Ovary (tissue), 9 donors: ENCODE data around the gene RBBP4. TPM values are rescaled to one million over a fixed set of nuclear protein-coding genes. Genes with fewer than 3 reads are reported as not detected.
"Not testable (repeated sequence)": the region's sequence is repeated elsewhere in the genome, so short reads cannot be mapped to it uniquely, and the experiment has no call there.

Source experiments
- DNase-seq, 5 donors: peaks; one replicate each; pipeline ENCODE4 v3.0.0-alpha.2; 2019 to 2020
- H3K27ac ChIP-seq, 2 donors: fragments of 200-600 bp; one replicate each; pipeline versions ENCODE4 v1.5.1 to v1.8.0; 2019 to 2022
- H3K27me3 ChIP-seq: fragments of 200-600 bp; one replicate; pipeline ENCODE4 v1.8.0; 2022
- H3K36me3 ChIP-seq: fragments of 200-600 bp; sonication (generic); one replicate; pipeline ENCODE4 v1.5.1; 2019
- H3K4me1 ChIP-seq: one replicate; pipeline ENCODE4 v1.8.1; 2013; ENCODE audit warnings: mild to moderate bottlenecking, moderate library complexity; ENCODE audit not compliant: insufficient read depth
- H3K4me3 ChIP-seq: fragments of 200-600 bp; sonication (generic); one replicate; pipeline ENCODE4 v1.5.1; 2017
- H3K9me3 ChIP-seq, 2 donors: fragments of 200-600 bp in 1 of 2; sonication (generic) in 1 of 2; one replicate each; pipeline versions ENCODE4 v1.5.1 to v1.8.1; 2013 to 2019; ENCODE audit warnings: mild to moderate bottlenecking in 1 of 2, moderate library complexity in 1 of 2
- CTCF ChIP-seq, 3 donors: fragments of 450-650 bp in 2 of 3; fragments of 200-600 bp in 1 of 3; IDR thresholded peaks; one replicate each; pipeline versions ENCODE4 v1.5.1 to v1.8.0; 2016 to 2022; ENCODE audit warnings: antibody characterized with exemption in 3 of 3, mild to moderate bottlenecking in 1 of 3
- EP300 ChIP-seq: sonication (generic); formaldehyde crosslinking; IDR thresholded peaks from one replicate; pipeline ENCODE4 v1.6.1; 2017; ENCODE audit warnings: antibody characterized with exemption
- POLR2A ChIP-seq: fragments of 450-650 bp; IDR thresholded peaks from one replicate; pipeline ENCODE4 v1.6.1; 2017; ENCODE audit warnings: antibody characterized with exemption, mild to moderate bottlenecking, moderate library complexity
- WGBS, 3 donors: extraction: QIAGEN DNeasy Blood & Tissue Kit in 1 of 3; methylation state at CpG; one replicate each; pipeline versions ENCODE4 v1.1.5 to v1.1.7; 2013 to 2017; 5-methylcytosine and 5-hydroxymethylcytosine counted together
- intact Hi-C, 4 donors: fragments of 100-400 bp; cut with DNase I; formaldehyde crosslinking; loops; one replicate each; pipeline versions ENCODE4 v1.11.0 to v1.15.1; 2022 to 2023
- polyA plus RNA-seq, 2 donors: library from polyadenylated mRNA; stranded (reverse); fragments of 200-250 nt in 1 of 2; fragments of 350-450 nt in 1 of 2; fragmentation: Illumina TruSeq in 1 of 2; extraction: RNeasy Lipid Tissue Mini Kit (QIAGEN cat#74804) in 1 of 2; gene quantifications; one replicate each; pipeline ENCODE4 v1.2.3, GENCODE V29; 2013 to 2014
- total RNA-seq, 7 donors: library from RNA; depleted of rRNA in 2 of 7; stranded (reverse); fragments of >200 nt in 2 of 7; fragmentation: NEBNext Ultra II Directional in 3 of 7; extraction: Animal tissue kit (Norgen Biotek cat#: 25700) in 3 of 7; gene quantifications; one replicate each; pipeline versions ENCODE4 v1.1.0 to v1.2.4, GENCODE V29; 2016 to 2023
- donor health status: DM: no; HTN: no; CAD: no; lungs with moderate emphysema.
- donor health status: DM: no; HTN: no; CAD: no.
- donor health status: Bipolar disorder and iron deficiency.
- donor health status: DM: yes; HTN: yes; CAD: no.
- donor health status: DM: no; HTN: no; CAD: no.
- donor health status: DM: yes; HTN: yes; CAD: no.

Gene RBBP4
- total and polyA plus RNA-seq, 9 donors: 78.2 to 223 (median 165) TPM

- 72 to 79% (median 76%) methylated on average over 5 of the region's 5 CpGs for WGBS, 3 donors
- Histone ChIP-seq H3K4me1 (no peaks in the 10 kb centered on the region), H3K4me3 (no peak overlapping the region), H3K27me3 (no peaks in the 10 kb centered on the region), H3K27ac (no peak overlapping the region), H3K9me3 (no peaks in the 10 kb centered on the region), H3K36me3 (no peaks in the 10 kb centered on the region)
- no peak for TF ChIP-seq POLR2A
- no peak for TF ChIP-seq CTCF (IDR thresholded peaks at IDR 0.05)
- TF ChIP-seq EP300: no peak
- no peak for DNase-seq
- intact Hi-C loops: loop anchor here in 1 of 4 donors (10.0 kb wide), 2 partner anchors 109 to 179 kb away; no protein-coding TSS in a partner anchor
Observed at GRCh38 chr1:32623775-32624174, 27.2 kb upstream of the RBBP4 start.

- Histone ChIP-seq H3K9me3 (no peaks in the 10 kb centered on the region), H3K36me3 (no peaks in the 10 kb centered on the region), H3K27me3 (no peaks in the 10 kb centered on the region), H3K4me1 (no peaks in the 10 kb centered on the region), H3K4me3 (no peak overlapping the region), H3K27ac (no peak overlapping the region)
- DNase-seq: no peak
- WGBS, 3 donors: 94 to 100% (median 96%) methylated on average over 1 of the region's 1 CpG
- no peak for TF ChIP-seq EP300
- TF ChIP-seq POLR2A: no peak
- no peak for TF ChIP-seq CTCF (IDR thresholded peaks at IDR 0.05)
- intact Hi-C loops: loop anchor here in 1 of 4 donors (10.0 kb wide), 2 partner anchors 111 to 181 kb away; no protein-coding TSS in a partner anchor
Observed at GRCh38 chr1:32626176-32626575, 24.8 kb upstream of the RBBP4 start.

GRCh38 chr1:32627596-32628162 lies 23.3 kb upstream of the RBBP4 start:
- WGBS, 3 donors: 78 to 85% (median 78%) methylated on average over 11 of the region's 11 CpGs
- Histone ChIP-seq H3K4me1 (no peaks in the 10 kb centered on the region), H3K9me3 (no peaks in the 10 kb centered on the region), H3K27ac (no peak overlapping the region), H3K4me3 (no peak overlapping the region), H3K27me3 (no peaks in the 10 kb centered on the region), H3K36me3 (no peaks in the 10 kb centered on the region)
- intact Hi-C loops: loop anchor here in 1 of 4 donors (10.0 kb wide), 2 partner anchors 113 to 183 kb away; no protein-coding TSS in a partner anchor
- no peak for TF ChIP-seq EP300
- TF ChIP-seq POLR2A: no peak
- DNase-seq: no peak

GRCh38 chr1:32630173-32630572 lies 20.8 kb upstream of the RBBP4 start:
- H3K27me3 ChIP-seq, H3K36me3 ChIP-seq, DNase-seq, H3K4me1 ChIP-seq, H3K4me3 ChIP-seq, H3K27ac ChIP-seq, intact Hi-C loops, H3K9me3 ChIP-seq: not testable (repeated sequence)
- 92 to 99% (median 95%) methylated on average over 4 of the region's 4 CpGs for WGBS, 3 donors

GRCh38 chr1:32632829-32633228 lies 18.2 kb upstream of the RBBP4 start:
- TF ChIP-seq CTCF (IDR thresholded peaks at IDR 0.05) (no peak), EP300 (no peak), POLR2A (no peak)
- Histone ChIP-seq H3K4me3 (no peak overlapping the region), H3K36me3 (no peaks in the 10 kb centered on the region), H3K27me3 (no peaks in the 10 kb centered on the region), H3K4me1 (no peaks in the 10 kb centered on the region), H3K27ac (no peak overlapping the region), H3K9me3 (no peaks in the 10 kb centered on the region)
- no peak for DNase-seq
- whole genome bisulfite sequencing, 3 donors: 69 to 82% (median 72%) methylated on average over 2 of the region's 2 CpGs
- intact Hi-C loops: no loop called here
